ENCODE measurements around the gene COQ4. TPM values are rescaled to one million over a fixed set of nuclear protein-coding genes. Genes with fewer than 3 reads are reported as not detected.
A peak's percentile ranks its signal among the peaks of the same experiment; 100 is the strongest.

COQ4 gene
- total RNA-seq, 2 experiments from 2014 or later, result 27.8 to 29.6 TPM

GRCh38 chr9:128310461-128310860, 12.2 kb upstream of the COQ4 start:
- no peak for DNase-seq
- Mint-ChIP-seq H3K27ac (no peak overlapping the region), H3K4me1 (ENCODE audit: low read depth) (no peaks in the 10 kb centered on the region), H3K36me3 (ENCODE audit: low read depth) (peaks cover 17% of the 10 kb centered on the region), H3K9me3 (no peaks in the 10 kb centered on the region), H3K4me3 (no peak overlapping the region), H3K27me3 (ENCODE audit: low read depth) (no peaks in the 10 kb centered on the region)
- intact Hi-C loops (cut with micrococcal nuclease), result no loop called here
- CTCF ChIA-PET, result interaction anchor here (1.2 kb wide), 1 partner anchor 31 kb away, joined by 3 read pairs; no protein-coding TSS in a partner anchor

- intact Hi-C loops (cut with micrococcal nuclease), result no loop called here
These were observed 7.9 kb upstream of the COQ4 start for GRCh38 chr9:128314697-128315096.

GRCh38 chr9:128316421-128316820, 6.2 kb upstream of the COQ4 start:
- no peak overlapping the region for H3K27ac Mint-ChIP-seq
- no peaks in the 10 kb centered on the region for H3K9me3 Mint-ChIP-seq
- CTCF ChIA-PET, result interaction anchor here (0.6 kb wide), 1 partner anchor 790 kb away, joined by 3 read pairs; no protein-coding TSS in a partner anchor
- DNase-seq, result no peak
- intact Hi-C loops (cut with micrococcal nuclease), result no loop called here
- H3K36me3 Mint-ChIP-seq (ENCODE audit: low read depth), result peaks cover 11% of the 10 kb centered on the region
- H3K4me3 Mint-ChIP-seq, result no peak overlapping the region
- H3K27me3 Mint-ChIP-seq (ENCODE audit: low read depth), result no peaks in the 10 kb centered on the region
- H3K4me1 Mint-ChIP-seq (ENCODE audit: low read depth), result peaks cover 1% of the 10 kb centered on the region

More at GRCh38 chr9:128314697-128315096, 7.9 kb upstream of the COQ4 start:
- Mint-ChIP-seq H3K27me3 (ENCODE audit: low read depth) (no peaks in the 10 kb centered on the region), H3K27ac (no peak overlapping the region), H3K36me3 (ENCODE audit: low read depth) (peaks cover 16% of the 10 kb centered on the region), H3K4me1 (ENCODE audit: low read depth) (no peaks in the 10 kb centered on the region), H3K4me3 (no peak overlapping the region), H3K9me3 (no peaks in the 10 kb centered on the region)
- CTCF ChIA-PET, result interaction anchor here (1.4 kb wide), 1 partner anchor 27 kb away, joined by 3 read pairs; no protein-coding TSS in a partner anchor
- no peak for DNase-seq

DNA sequence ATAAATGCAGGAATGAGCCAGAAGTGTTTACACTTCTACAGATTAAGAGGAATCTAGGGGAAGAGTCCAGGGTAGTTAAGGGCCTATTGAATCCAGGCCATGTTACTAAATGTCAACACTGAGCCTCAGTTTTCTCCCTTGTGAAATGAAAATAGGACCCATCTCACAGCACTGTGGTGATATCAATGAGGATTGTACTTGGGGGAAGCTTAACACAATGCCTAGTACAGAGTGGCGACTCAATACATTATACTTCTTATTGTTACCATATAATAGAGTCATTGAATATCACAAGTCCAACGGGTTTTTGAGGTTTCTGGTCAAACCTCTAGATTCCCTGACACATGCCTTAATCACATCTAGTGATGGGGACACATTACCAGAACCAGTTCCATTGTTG, 5.0 kb upstream of the COQ4 start:
- no peak for DNase-seq
- CTCF ChIA-PET, result no interaction called here
- no peaks in the 10 kb centered on the region for H3K9me3 Mint-ChIP-seq
- no peaks in the 10 kb centered on the region for H3K27me3 Mint-ChIP-seq (ENCODE audit: low read depth)
- intact Hi-C loops (cut with micrococcal nuclease), result no loop called here
- no peak overlapping the region for H3K27ac Mint-ChIP-seq
- H3K4me3 Mint-ChIP-seq, result no peak overlapping the region
- peaks cover 9% of the 10 kb centered on the region for H3K36me3 Mint-ChIP-seq (ENCODE audit: low read depth)
- peaks cover 3% of the 10 kb centered on the region for H3K4me1 Mint-ChIP-seq (ENCODE audit: low read depth)

GRCh38 chr9:128321343-128321742, 1.3 kb upstream of the COQ4 start:
- intact Hi-C loops (cut with micrococcal nuclease), result loop anchor here (5.0 kb wide), 1 partner anchor 159 kb away; the partner anchor contains the start of gene BBLN
- Mint-ChIP-seq H3K27me3 (ENCODE audit: low read depth) (no peaks in the 10 kb centered on the region), H3K27ac (no peak overlapping the region), H3K36me3 (ENCODE audit: low read depth) (peaks cover 10% of the 10 kb centered on the region), H3K4me3 (peak overlapping the region; percentile 90), H3K4me1 (ENCODE audit: low read depth) (peaks cover 22% of the 10 kb centered on the region), H3K9me3 (no peaks in the 10 kb centered on the region)
- DNase-seq, result no peak
- CTCF ChIA-PET, result interaction anchor here (0.7 to 1.0 kb wide), 2 partner anchors 26 to 131 kb away, joined by 3 read pairs; no protein-coding TSS in a partner anchor

DNA sequence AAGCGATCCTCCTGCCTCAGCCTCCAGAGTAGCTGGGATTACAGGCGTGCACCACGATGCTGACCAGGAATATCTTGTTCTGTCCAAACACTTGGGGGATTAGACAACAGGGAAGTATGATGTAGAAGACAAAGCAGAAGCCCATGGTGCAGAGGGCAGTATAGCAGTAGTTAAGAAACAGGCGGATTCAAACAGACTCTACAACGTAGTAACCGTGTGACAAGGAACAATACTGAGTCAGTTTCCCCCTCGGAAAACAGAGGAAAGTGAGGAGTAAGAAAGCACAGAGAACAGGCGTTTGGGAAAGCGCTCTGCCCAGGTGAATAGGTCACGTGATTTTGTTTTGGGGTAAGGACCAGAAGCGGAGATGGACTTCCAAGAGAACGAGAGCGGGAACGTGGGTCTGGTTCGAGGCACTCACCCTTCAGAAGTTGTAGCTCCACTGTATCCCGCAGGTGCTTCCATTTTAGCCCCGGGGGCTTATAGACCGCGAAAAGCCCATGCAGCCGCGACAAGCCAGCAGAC, 698 bp upstream of the COQ4 start:
- DNase-seq, result no peak
- peaks cover 7% of the 10 kb centered on the region for H3K36me3 Mint-ChIP-seq (ENCODE audit: low read depth)
- H3K27me3 Mint-ChIP-seq (ENCODE audit: low read depth), result no peaks in the 10 kb centered on the region
- intact Hi-C loops (cut with micrococcal nuclease), result loop anchor here (1.0 to 5.0 kb wide), 9 partner anchors 18 to 255 kb away; partner anchors contain the start of genes BBLN, GOLGA2, NAIF1 and ODF2
- CTCF ChIA-PET, result interaction anchor here (0.7 to 1.0 kb wide), 2 partner anchors 27 to 629 kb away, joined by 3 read pairs; no protein-coding TSS in a partner anchor
- peak overlapping the region; percentile 90 for H3K4me3 Mint-ChIP-seq
- peaks cover 22% of the 10 kb centered on the region for H3K4me1 Mint-ChIP-seq (ENCODE audit: low read depth)
- no peaks in the 10 kb centered on the region for H3K9me3 Mint-ChIP-seq
- peak overlapping the region; percentile 94 for H3K27ac Mint-ChIP-seq

DNA sequence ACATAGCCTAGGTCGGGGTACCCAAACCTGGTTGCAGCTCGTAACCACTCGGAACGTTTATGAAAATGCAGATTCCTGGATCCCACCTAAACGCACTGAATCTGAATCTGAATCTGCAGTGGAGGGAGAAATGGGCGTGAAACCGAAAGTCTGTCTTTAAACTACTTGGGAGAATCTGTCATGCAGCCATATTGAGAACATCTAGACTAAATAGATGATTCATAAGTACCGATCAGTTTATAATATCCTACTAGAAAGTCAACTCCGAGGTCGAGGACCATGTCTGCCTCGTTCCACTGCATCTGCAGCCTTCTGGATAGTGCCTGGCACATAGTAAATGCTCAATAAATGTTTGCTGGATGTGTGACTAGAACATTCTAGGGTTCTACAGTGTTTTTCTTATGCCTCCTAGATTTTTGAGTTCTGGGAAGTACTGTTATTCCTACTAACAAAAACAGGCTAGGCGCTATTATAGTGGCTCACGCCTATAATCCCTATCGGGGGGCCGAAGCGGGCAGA, 632 bp downstream of the COQ4 start:
- H3K27me3 Mint-ChIP-seq (ENCODE audit: low read depth), result no peaks in the 10 kb centered on the region
- H3K36me3 Mint-ChIP-seq (ENCODE audit: low read depth), result peaks cover 7% of the 10 kb centered on the region
- intact Hi-C loops (cut with micrococcal nuclease), result loop anchor here (2.0 to 5.0 kb wide), 3 partner anchors 161 to 256 kb away; partner anchors contain the start of genes BBLN, NAIF1 and SPTAN1
- peak overlapping the region; percentile 90 for H3K4me3 Mint-ChIP-seq
- peak overlapping the region; percentile 94 for H3K27ac Mint-ChIP-seq
- DNase-seq, result no peak
- H3K4me1 Mint-ChIP-seq (ENCODE audit: low read depth), result peaks cover 22% of the 10 kb centered on the region
- CTCF ChIA-PET, result no interaction called here
- H3K9me3 Mint-ChIP-seq, result no peaks in the 10 kb centered on the region

DNA sequence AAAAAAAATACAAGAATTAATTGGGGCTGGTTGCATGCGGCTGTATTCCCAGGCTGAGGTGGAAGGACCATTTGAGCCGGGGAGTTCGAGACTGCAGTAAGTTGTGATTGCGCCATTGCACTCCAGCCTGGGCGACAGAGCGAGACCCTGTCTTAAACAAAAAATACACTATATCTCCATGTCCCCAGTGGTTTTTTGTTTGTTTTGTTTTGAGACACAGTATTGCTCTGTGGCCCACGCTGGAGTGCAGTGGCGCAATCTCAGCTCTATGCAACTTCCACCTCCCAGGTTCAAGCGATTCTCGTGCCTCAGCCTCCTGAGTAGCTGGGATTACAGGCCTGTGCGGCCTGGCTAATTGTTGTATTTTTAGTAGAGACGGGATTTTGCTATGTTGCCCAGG, 1.2 kb downstream of the COQ4 start:
- Mint-ChIP-seq H3K9me3 (no peaks in the 10 kb centered on the region), H3K4me3 (peak overlapping the region; percentile 90), H3K4me1 (ENCODE audit: low read depth) (peaks cover 22% of the 10 kb centered on the region), H3K36me3 (ENCODE audit: low read depth) (peaks cover 7% of the 10 kb centered on the region), H3K27me3 (ENCODE audit: low read depth) (no peaks in the 10 kb centered on the region), H3K27ac (peak overlapping the region; percentile 94)
- CTCF ChIA-PET, result interaction anchor here (0.6 to 1.6 kb wide), 2 partner anchors 28 to 31 kb away, joined by 5 to 6 read pairs; no protein-coding TSS in a partner anchor
- intact Hi-C loops (cut with micrococcal nuclease), result loop anchor here (2.0 to 5.0 kb wide), 3 partner anchors 161 to 257 kb away; partner anchors contain the start of genes BBLN, NAIF1 and SPTAN1
- DNase-seq, result no peak

DNA sequence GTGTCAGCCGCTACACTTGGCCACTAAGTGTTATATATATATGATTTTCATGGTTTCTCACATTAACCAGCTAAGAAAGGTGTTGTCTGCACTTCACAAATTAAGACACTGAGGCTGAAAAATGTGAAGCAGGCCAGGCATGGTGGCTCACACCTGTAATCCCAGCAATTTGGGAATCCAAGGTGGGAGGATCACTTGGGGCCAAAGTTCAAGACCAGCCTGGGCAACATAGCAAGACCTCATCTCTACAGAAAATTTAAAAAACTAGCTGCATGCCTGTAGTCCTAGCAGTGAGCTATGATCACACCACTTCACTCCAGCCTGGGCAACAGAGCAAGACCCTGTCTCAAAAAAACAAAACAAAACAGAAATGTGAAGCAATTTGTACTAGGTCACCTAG, 1.8 kb downstream of the COQ4 start:
- peaks cover 7% of the 10 kb centered on the region for H3K36me3 Mint-ChIP-seq (ENCODE audit: low read depth)
- intact Hi-C loops (cut with micrococcal nuclease), result loop anchor here (5.0 kb wide), 1 partner anchor 162 kb away; the partner anchor contains the start of gene BBLN
- H3K27ac Mint-ChIP-seq, result no peak overlapping the region
- H3K27me3 Mint-ChIP-seq (ENCODE audit: low read depth), result no peaks in the 10 kb centered on the region
- H3K4me3 Mint-ChIP-seq, result peak overlapping the region; percentile 90
- H3K4me1 Mint-ChIP-seq (ENCODE audit: low read depth), result peaks cover 22% of the 10 kb centered on the region
- H3K9me3 Mint-ChIP-seq, result no peaks in the 10 kb centered on the region
- CTCF ChIA-PET, result interaction anchor here (0.6 to 1.6 kb wide), 4 partner anchors 17 to 114 kb away, joined by 3 to 6 read pairs (median 4); no protein-coding TSS in a partner anchor
- no peak for DNase-seq

DNA sequence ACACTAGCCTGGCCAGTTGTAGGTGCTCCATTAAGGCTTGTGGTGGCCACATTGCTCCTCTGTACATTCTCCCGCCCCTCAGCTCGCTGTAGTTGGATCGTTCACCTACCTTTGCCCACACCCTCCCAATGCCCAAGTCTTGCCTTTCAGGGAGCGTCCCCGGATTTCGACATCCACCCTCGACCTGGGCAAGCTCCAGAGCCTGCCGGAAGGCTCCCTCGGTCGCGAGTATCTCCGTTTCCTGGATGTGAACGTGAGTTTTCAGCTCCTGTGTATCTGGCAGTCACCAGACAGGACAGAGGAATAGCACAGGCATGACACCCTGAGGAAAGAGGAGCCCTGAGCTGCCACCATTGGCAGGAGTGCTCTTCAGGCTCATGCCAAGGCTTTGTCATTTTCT, 3.0 kb downstream of the COQ4 start:
- CTCF ChIA-PET, result no interaction called here
- Mint-ChIP-seq H3K9me3 (no peaks in the 10 kb centered on the region), H3K27ac (no peak overlapping the region), H3K4me3 (no peak overlapping the region), H3K4me1 (ENCODE audit: low read depth) (peaks cover 22% of the 10 kb centered on the region), H3K27me3 (ENCODE audit: low read depth) (no peaks in the 10 kb centered on the region), H3K36me3 (ENCODE audit: low read depth) (peaks cover 9% of the 10 kb centered on the region)
- intact Hi-C loops (cut with micrococcal nuclease), result no loop called here
- no peak for DNase-seq

- intact Hi-C loops (cut with micrococcal nuclease), result no loop called here
- H3K27me3 Mint-ChIP-seq (ENCODE audit: low read depth), result no peaks in the 10 kb centered on the region
- H3K4me1 Mint-ChIP-seq (ENCODE audit: low read depth), result no peaks in the 10 kb centered on the region
- peaks cover 4% of the 10 kb centered on the region for H3K36me3 Mint-ChIP-seq (ENCODE audit: low read depth)
- H3K4me3 Mint-ChIP-seq, result no peak overlapping the region
- no peaks in the 10 kb centered on the region for H3K9me3 Mint-ChIP-seq
- CTCF ChIA-PET, result no interaction called here
- no peak overlapping the region for H3K27ac Mint-ChIP-seq
- no peak for DNase-seq
These were observed 10.8 kb downstream of the COQ4 start for GRCh38 chr9:128333451-128333869.

DNA sequence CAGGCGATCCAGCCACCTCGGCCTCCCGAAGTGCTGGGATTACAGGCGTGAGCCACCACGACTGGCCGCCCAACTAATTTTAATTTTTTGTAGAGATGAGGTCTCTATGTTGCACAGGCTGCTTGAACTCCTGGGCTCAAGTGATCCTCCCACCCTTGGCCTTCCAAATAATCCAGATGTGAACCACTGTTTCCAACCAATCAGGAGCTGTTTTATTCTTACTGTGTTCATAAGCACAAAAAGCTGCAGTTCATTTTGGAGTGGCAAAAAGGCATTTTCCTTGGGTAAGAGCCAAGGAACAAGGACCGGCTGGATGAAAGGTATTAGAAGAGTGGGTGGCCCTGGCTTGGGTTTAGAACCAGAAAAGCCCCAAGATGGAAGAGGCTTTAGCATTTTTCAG, 12.5 kb downstream of the COQ4 start:
- Mint-ChIP-seq H3K27me3 (ENCODE audit: low read depth) (no peaks in the 10 kb centered on the region), H3K4me3 (no peak overlapping the region), H3K9me3 (no peaks in the 10 kb centered on the region), H3K27ac (no peak overlapping the region), H3K4me1 (ENCODE audit: low read depth) (no peaks in the 10 kb centered on the region), H3K36me3 (ENCODE audit: low read depth) (peaks cover 2% of the 10 kb centered on the region)
- intact Hi-C loops (cut with micrococcal nuclease), result no loop called here
- CTCF ChIA-PET, result interaction anchor here (1.3 kb wide), 2 partner anchors 27 to 40 kb away, joined by 3 to 7 read pairs; no protein-coding TSS in a partner anchor
- no peak for DNase-seq
